Suppressor macrophage treated with lipopolysaccharide for 1 hour (primary cell): ENCODE data around the gene RIGI.
A peak's percentile ranks its signal among the peaks of the same experiment; 100 is the strongest.
"Not testable (repeated sequence)": the region's sequence is repeated elsewhere in the genome, so short reads cannot be mapped to it uniquely, and the experiment has no call there.

Source experiments
- DNase-seq, 3 donors: peaks; one replicate each; pipeline ENCODE4 v3.0.0-alpha.2; 2020 to 2022

The RIGI gene

DNA sequence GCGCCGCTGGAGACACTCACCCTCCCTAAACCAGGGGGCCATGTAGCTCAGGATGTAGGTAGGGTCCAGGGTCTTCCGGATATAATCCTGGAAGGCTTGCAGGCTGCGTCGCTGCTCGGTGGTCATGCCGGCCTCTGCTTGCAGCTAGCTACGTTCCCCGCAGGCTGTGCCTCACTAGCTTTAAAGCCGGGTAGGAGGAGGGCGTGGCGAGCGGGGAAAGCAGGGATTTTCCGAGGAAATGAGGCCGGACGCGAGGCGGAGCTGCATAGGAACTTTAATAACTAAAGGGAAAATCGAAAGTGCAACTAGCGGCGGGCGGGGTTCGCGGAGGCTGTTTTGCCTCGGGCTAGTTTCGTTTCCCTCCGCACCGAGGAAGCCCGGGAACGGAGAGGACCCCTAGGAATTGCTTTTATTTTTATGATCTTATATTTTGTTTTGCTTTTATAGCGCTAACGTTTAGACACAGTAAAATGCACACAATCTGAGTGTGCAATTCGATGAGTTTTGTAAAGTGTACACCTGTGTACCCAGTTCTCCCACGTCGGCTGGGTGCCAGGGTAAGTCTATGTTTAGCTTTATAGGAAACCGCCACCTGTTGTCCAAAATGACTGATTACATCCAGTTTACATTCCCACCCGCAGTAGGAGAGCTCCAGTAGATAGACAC is at the start of gene RIGI:
Gene RIGI, minus strand, starts transcription at position 156 of the 666 bp plus-strand sequence. Its CDS starts 30 bp downstream, at position 126.
- DNase-seq: peak; percentile 98 to 100 (median 99)

GRCh38 chr9:32574858-32575257 is 48.9 kb upstream of the RIGI start:
- no peak for DNase-seq

GRCh38 chr9:32573821-32574220 is 47.8 kb upstream of the RIGI start:
- peak; percentile 59 to 86 (median 81) for DNase-seq

DNA sequence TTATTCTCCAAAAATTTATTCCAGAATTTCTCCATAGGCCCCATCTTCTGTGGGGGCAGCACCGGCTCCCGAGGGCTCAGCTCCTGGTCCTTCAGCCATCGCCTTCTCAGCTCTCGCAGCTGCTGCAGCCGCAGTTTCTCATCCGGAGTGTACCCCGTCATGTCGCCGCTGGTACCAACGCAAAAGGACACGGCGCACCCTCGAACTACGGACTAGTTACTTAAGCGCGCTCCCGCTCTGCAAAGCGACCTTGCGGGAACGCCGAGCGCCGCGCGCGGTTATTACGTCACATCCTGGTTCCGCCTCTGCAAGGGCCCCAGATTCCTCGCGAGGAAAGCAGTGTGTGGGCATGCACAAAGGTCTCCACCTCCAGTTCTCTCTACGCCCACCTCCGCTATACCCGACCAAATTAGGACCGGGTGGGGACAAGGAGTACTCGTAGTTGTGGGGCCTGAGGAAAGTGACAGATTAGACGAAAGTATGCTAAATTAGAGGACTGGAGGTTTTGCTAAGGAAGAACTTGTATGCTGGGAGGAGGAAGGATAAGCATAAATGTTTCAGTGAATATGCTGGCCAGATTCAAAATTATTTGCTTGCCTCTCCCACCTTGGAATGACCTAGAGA is 47.0 kb upstream of the RIGI start, which contains the start of gene NDUFB6:
Gene NDUFB6, minus strand, starts transcription at position 260 of the 624 bp plus-strand sequence. Its CDS starts 99 bp downstream, at position 161.
- DNase-seq: peak; percentile 95 to 98 (median 97)

GRCh38 chr9:32571969-32572899 is 46.2 kb upstream of the RIGI start:
- peak; percentile 83 to 87 (median 86) for DNase-seq

GRCh38 chr9:32570262-32570661 is 44.3 kb upstream of the RIGI start:
- no peak for DNase-seq

GRCh38 chr9:32566770-32567169 is 40.8 kb upstream of the RIGI start:
- DNase-seq: no peak

- DNase-seq: no peak
Measured at GRCh38 chr9:32565967-32566366, 40.0 kb upstream of the RIGI start.

DNA sequence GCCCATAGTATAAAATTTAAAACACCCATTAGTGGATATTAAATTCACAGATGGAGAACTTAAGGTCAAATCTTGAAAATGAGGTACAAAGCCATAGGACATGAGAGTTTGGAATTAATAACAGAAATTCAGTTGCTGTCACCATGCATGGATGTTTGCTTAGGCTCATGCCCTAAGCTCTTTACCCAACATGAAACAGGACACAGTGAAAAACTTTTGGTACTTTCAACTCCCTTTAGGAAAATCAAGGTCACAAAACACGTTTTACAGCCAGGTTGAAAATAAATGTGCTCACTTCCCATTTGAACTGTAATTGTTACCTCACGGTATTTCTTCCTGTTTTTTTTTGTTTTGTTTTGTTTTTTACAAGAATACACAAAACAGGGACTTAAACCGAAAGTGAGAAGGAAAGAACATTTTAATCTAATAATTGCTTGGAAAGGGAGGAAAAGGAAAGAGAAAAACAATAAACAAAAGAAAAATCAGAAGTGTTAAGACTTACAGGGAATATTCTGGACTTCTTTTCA is 32.5 kb upstream of the RIGI start:
- DNase-seq: peak in 2 of 3 donors; percentile 24 to 65

- DNase-seq: no peak
Measured at GRCh38 chr9:32554591-32554990, 28.6 kb upstream of the RIGI start.

GRCh38 chr9:32554107-32554506 is 28.1 kb upstream of the RIGI start:
- no peak for DNase-seq

GRCh38 chr9:32552172-32552872 is 26.3 kb upstream of the RIGI start, which contains the start of the genes SMIM27 and TOPORS:
TSS of gene SMIM27 (plus strand) at chr9:32552327. CDS start at chr9:32552435, 108 bp downstream.
TSS of gene TOPORS (minus strand) at chr9:32552586. CDS start at chr9:32552436, 150 bp downstream.
- peak; percentile 95 to 97 (median 96) for DNase-seq

DNA sequence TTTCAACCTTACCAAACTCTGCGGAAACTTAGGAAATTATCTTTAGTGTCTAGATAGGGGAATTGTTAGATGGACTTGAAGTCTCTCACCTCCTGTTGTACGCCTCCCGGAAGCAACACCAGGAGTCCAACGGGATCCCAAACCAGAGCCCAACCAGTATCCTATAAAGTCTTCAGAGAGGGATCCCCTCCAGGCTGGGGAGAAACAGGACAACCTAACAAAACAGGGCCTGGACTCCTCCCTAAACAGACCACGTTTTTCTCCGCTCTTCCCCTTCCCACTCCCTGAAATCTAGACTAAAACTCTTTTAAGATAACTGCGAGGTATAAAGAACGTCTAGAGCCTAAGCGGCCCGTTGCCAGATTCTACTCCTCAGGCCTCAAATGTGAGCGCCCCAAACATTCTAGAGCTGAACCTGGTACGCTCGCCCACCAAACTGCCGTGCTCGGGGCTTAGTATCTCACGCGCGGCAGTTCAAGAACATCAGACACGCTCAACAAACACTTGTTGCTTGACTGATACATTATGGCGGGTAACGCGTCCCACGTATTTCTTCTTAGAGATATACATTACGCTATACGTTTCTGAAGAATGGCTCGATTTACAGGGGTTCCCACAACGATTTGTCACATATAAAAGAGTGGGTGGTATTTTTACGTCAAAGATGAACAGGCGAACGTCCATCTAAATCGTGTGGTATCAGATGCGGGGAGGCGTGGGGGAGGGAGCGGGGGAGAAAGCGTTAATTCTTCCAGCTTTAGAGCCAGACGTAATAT is 25.5 kb upstream of the RIGI start:
- DNase-seq: peak; percentile 71 to 85 (median 75)

GRCh38 chr9:32550562-32551275 is 24.7 kb upstream of the RIGI start:
- DNase-seq: peak; percentile 88 to 92 (median 91)

DNA sequence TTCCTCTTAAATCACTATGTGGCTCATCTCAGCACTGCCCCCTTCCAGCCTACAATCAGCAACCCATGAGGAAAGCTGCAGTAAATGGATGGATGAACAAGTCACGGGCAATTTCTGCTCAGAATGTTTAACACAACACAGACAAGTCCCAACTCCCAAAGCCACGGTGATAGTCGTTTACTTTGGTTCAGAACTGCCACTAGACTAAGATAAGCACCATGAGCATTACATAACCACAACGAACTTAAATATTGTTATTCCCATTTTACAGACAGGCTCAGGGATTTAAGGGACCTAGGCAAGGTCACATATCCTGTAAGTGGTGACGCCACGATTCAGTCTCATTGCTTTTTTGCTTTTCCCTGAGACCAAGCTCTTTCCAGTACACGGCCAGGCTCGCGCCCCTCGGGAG is 24.2 kb upstream of the RIGI start:
- DNase-seq: no peak

DNA sequence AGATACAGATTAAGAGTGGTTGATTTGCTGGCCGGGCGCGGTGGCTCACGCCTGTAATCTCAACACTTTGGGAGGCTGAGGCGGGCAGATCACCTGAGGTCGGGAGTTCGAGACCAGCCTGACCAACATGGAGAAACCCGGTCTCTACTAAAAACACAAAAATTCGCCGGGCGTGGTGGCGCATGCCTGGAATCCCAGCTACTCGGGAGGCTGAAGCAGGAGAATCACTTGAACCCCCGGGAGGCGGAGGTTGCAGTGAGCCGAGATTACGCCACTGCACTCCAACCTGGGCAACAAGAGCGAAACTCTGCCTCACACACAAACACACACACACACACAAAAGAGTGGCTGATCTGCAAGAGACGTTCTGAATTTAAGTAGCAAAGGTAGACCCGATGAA is 22.2 kb upstream of the RIGI start:
- not testable (repeated sequence) for DNase-seq

DNA sequence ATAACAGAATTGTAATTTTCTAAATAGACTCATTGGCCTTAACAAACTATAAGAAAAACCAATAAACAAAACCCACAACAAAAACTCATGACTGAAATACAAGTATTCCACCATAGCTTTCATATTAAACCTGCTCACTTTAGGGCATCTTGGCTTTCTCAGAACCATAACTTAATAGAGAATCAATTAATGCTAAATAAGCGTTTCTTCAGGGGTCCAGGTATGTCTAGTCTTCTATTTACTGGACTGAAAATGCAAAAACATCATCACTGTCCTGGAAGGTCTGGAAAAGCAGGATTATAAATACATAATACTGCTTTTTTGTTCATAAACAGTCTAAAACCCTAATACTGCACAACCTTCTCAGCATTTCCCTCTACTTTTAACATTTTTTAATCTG is 19.9 kb upstream of the RIGI start:
- no peak for DNase-seq

- DNase-seq: no peak
Measured at GRCh38 chr9:32543047-32543446, 17.1 kb upstream of the RIGI start.

DNA sequence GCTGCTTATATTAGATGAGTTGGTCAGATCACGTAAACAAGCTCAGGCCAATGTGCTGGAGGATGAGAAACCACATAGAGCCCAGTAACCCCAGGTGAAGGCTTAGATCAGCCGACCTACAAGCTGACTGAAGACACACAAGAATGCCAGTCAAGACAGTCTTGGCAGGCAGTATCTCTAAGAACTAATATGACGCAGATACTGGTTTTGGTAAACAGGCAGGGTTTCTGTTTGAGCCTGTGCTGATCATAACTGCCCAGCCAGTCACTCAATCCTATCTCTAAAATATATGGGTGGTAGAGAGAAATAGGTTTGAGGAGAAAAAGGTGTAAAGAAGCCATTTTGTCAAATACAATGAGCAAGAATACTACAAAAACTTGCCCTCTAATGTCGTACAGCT is 7.8 kb upstream of the RIGI start:
- DNase-seq: no peak

- DNase-seq: no peak
Measured at GRCh38 chr9:32533336-32533735, 7.3 kb upstream of the RIGI start.

GRCh38 chr9:32526707-32527048 is 682 bp upstream of the RIGI start:
- no peak for DNase-seq
